Cardiac muscle cell (in vitro differentiated cells and primary cell): Measurements from ENCODE around the gene CNOT4. TPM values are rescaled to one million over a fixed set of nuclear protein-coding genes. Genes with fewer than 3 reads are reported as not detected.
A peak's percentile ranks its signal among the peaks of the same experiment; 100 is the strongest.

Source experiments
- DNase-seq, 2 donors: peaks; one replicate each; pipeline versions ENCODE4 v3.0.0 to v3.0.0-alpha.2; 2010 to 2017; ENCODE audit warnings: low read depth in 1 of 2, low spot score in 1 of 2
- H3K27ac ChIP-seq: fragments of 200-600 bp; sonication (generic); 2 replicates; pipeline ENCODE4 v1.5.1; 2016
- H3K27me3 ChIP-seq: fragments of 200-600 bp; sonication (generic); 2 replicates; pipeline ENCODE4 v1.6.0; 2016; ENCODE audit warnings: control low read depth
- H3K36me3 ChIP-seq: fragments of 200-600 bp; sonication (generic); 2 replicates; pipeline ENCODE4 v1.5.1; 2016; ENCODE audit warnings: control low read depth
- H3K4me1 ChIP-seq: fragments of 200-600 bp; sonication (generic); 2 replicates; pipeline ENCODE4 v1.8.1; 2017; ENCODE audit warnings: low read depth, mild to moderate bottlenecking, mixed run types
- H3K4me3 ChIP-seq: fragments of 200-600 bp; sonication (generic); 2 replicates; pipeline ENCODE4 v1.5.1; 2016; ENCODE audit warnings: mild to moderate bottlenecking
- H3K9me3 ChIP-seq: fragments of 200-600 bp; sonication (generic); 2 replicates; pipeline ENCODE4 v1.5.1; 2017; ENCODE audit warnings: low read depth, mild to moderate bottlenecking, control low read depth
- polyA plus RNA-seq: library from polyadenylated mRNA; unstranded; fragments of >200 nt; fragmentation: Nextera tagmentation; extraction: Ambion mirVana; gene quantifications from 2 replicates; pipeline ENCODE4 v1.2.1, GENCODE V29; 2016
- total RNA-seq: library from RNA; depleted of rRNA; stranded (reverse); fragments of >200 nt; gene quantifications from 2 replicates; pipeline ENCODE4 v1.2.3, GENCODE V29; 2016
- TF ChIP-seq, protein P1 (sequence below): IDR thresholded peaks from 2 replicates; pipeline ENCODE4 v1.5.1; 2012; ENCODE audit warnings: low read depth, mild to moderate bottlenecking, low read length

The CNOT4 gene
- total and polyA plus RNA-seq, 2 experiments from 2014 or later, result 14.5 to 23.6 TPM

DNA sequence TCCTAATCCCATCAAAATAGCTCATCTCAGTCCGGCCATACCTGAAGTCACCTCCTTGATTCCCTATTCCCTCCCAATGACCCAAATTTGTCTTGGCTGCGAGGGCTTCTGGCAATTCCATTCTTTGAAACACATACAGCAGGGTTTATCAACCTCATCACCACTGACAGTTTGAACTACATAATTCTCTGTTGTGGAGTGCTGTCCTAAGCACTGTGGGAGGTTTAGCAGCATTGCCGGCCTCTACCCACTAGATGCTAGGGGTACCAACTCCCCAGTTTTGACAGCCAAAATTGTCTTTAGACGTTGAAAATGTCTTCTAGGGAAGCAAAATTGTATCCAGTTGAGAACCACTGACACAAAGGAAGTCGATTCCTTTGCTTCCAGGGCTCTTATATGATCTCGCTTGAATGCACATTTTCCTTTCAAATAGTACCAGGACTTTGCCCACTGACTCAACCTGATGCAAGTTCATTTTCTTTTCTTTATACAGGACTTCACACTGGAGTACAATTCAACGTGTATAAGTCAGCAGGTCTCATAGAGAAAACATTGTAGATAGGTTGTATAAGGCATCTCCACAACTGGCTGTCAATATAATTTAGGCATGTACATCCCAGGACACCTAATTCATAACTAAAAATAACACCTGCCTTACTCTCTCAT lies 142.9 kb downstream of the CNOT4 start:
- peaks cover 5% of the 10 kb centered on the region for H3K36me3 ChIP-seq
- H3K27me3 ChIP-seq, result no peaks in the 10 kb centered on the region
- TF ChIP-seq, protein P1, sequence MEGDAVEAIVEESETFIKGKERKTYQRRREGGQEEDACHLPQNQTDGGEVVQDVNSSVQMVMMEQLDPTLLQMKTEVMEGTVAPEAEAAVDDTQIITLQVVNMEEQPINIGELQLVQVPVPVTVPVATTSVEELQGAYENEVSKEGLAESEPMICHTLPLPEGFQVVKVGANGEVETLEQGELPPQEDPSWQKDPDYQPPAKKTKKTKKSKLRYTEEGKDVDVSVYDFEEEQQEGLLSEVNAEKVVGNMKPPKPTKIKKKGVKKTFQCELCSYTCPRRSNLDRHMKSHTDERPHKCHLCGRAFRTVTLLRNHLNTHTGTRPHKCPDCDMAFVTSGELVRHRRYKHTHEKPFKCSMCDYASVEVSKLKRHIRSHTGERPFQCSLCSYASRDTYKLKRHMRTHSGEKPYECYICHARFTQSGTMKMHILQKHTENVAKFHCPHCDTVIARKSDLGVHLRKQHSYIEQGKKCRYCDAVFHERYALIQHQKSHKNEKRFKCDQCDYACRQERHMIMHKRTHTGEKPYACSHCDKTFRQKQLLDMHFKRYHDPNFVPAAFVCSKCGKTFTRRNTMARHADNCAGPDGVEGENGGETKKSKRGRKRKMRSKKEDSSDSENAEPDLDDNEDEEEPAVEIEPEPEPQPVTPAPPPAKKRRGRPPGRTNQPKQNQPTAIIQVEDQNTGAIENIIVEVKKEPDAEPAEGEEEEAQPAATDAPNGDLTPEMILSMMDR, result no peak
- H3K9me3 ChIP-seq, result no peaks in the 10 kb centered on the region
- no peak overlapping the region for H3K27ac ChIP-seq
- DNase-seq, result no peak
- no peaks in the 10 kb centered on the region for H3K4me1 ChIP-seq
- no peak overlapping the region for H3K4me3 ChIP-seq

DNA sequence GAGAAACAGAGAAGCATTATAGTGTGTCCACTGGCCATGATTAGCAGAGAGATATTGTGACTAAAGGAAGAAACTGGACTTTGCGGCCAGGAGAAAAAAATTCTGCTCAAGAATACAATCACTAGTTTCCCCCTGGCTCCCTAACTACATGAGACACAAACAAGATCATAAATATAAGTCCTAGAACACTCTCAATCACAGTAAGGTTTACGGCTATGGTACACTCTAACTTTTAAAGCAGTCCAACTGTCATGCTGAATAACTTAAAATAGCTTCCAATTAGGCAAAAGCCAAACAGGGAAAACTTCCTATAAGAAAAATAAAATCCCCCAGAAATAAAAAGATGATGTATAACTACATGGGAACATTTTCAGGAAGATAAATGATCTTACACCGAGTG lies 144.2 kb downstream of the CNOT4 start:
- H3K4me1 ChIP-seq, result no peaks in the 10 kb centered on the region
- no peaks in the 10 kb centered on the region for H3K27me3 ChIP-seq
- no peak overlapping the region for H3K4me3 ChIP-seq
- H3K27ac ChIP-seq, result no peak overlapping the region
- peaks cover 7% of the 10 kb centered on the region for H3K36me3 ChIP-seq
- TF ChIP-seq, protein P1, result no peak
- H3K9me3 ChIP-seq, result no peaks in the 10 kb centered on the region
- DNase-seq, result no peak

- Histone ChIP-seq H3K4me1 (peaks cover 4% of the 10 kb centered on the region), H3K36me3 (peaks cover 9% of the 10 kb centered on the region), H3K4me3 (no peak overlapping the region), H3K27me3 (no peaks in the 10 kb centered on the region), H3K9me3 (no peaks in the 10 kb centered on the region), H3K27ac (no peak overlapping the region)
- DNase-seq, result no peak
- TF ChIP-seq, protein P1, result no peak
Measured at GRCh38 chr7:135364206-135364605, 145.7 kb downstream of the CNOT4 start.

- Histone ChIP-seq H3K27me3 (no peaks in the 10 kb centered on the region), H3K27ac (no peak overlapping the region), H3K4me1 (peaks cover 6% of the 10 kb centered on the region), H3K4me3 (no peak overlapping the region), H3K9me3 (no peaks in the 10 kb centered on the region), H3K36me3 (peaks cover 9% of the 10 kb centered on the region)
- TF ChIP-seq, protein P1, result peak; percentile 16
- DNase-seq, result no peak
Measured at GRCh38 chr7:135362871-135363270, 147.0 kb downstream of the CNOT4 start.

DNA sequence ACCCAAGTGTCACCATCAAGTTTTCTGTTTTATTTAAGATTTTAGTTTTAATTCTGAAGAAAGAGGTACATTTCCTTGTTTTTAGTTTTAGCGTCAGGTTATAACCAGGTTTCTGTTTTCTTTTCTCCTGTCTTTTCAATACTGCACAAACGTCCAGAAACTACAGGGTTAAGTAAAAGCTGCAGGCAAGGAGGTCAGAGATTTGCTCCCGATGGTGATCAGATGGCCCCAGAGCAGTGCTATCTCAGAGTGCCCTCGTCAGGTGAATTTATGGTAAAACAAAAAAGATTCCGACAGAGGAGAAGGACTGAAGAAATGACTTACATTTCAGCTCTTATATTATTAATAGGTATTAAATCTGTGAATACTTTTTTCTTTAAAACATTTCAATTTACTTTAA lies 148.1 kb downstream of the CNOT4 start:
- DNase-seq, result peak in 1 of 2 donors; percentile 5
- TF ChIP-seq, protein P1, result no peak
- no peaks in the 10 kb centered on the region for H3K27me3 ChIP-seq
- no peaks in the 10 kb centered on the region for H3K9me3 ChIP-seq
- H3K27ac ChIP-seq, result no peak overlapping the region
- H3K4me3 ChIP-seq, result no peak overlapping the region
- peaks cover 9% of the 10 kb centered on the region for H3K36me3 ChIP-seq
- H3K4me1 ChIP-seq, result peaks cover 6% of the 10 kb centered on the region
